Epidermal melanocyte (primary cell): ENCODE measurements around the gene FBP1.

Experiments
- DNase-seq: peaks from one replicate; pipeline ENCODE4 v3.0.0; 2011; ENCODE audit warnings: low spot score; ENCODE audit not compliant: insufficient read length

The FBP1 gene

DNA sequence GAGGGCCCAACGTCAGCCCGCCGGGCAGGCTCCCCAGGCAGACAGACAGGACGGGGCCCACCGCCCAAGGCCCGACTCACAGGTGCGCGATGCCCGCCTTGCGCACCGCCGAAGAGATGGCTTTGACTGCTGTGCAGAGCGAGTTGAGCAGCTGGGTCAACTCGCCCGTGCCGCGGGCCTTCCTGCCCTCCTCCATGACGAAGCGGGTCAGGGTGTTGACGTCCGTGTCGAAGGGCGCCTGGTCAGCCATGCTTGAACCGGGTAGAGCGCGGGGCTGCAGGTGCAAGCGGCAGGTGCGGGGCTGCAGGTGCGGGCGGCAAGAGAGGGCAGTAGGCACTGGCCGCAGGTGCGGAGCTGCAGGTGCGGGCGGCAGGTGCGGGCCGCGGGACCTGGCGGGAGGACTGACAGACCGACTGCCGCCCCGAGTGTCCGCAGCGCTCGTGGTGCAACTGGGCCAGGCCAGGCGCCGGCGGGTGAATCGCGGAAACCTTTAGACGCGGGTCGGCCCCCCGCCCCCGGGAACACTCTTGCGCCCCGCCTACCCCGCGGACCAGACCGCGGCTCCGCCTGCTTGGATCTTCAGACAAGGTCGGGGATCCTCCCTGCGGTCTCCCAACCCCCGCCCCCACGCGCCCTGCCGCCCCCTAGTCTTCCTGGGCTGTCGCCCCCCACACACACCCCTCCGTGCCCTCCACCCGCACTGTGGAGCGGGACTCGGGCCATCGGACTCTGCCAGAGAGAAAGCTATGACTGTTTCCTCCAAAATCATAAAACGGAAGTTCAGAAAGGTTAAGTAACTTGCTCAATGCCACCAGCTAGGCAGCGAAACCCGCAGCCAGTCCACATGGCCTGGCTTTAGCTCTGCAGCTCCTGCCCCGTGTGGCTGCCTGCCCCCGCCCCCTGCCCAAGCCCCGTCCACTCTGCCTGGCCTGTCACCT, at the start of gene FBP1:
Gene FBP1 (minus strand): TSS at position 458 of the 938 bp plus-strand sequence. CDS start 208 bp downstream, at position 250.
- DNase-seq, result no peak

DNA sequence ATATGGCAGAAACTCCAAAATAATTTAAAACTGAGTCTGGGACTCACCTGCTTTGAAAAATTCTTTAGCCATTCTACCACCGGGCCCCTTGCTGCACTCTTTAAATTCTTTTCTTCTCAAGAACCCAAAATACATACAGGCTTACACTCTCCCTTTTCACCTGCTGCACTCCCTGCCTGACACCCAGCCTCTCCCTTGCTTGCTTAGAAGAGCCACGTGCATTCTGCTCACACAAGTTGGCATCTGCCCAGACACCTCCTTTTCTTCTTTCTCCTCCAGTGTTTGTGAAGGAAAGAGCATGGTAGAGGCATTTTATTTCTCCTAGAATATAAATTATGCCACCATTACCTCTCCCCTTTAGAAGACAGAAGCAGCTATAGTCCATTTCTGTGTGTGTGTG, 48.1 kb upstream of the FBP1 start:
- no peak for DNase-seq

DNA sequence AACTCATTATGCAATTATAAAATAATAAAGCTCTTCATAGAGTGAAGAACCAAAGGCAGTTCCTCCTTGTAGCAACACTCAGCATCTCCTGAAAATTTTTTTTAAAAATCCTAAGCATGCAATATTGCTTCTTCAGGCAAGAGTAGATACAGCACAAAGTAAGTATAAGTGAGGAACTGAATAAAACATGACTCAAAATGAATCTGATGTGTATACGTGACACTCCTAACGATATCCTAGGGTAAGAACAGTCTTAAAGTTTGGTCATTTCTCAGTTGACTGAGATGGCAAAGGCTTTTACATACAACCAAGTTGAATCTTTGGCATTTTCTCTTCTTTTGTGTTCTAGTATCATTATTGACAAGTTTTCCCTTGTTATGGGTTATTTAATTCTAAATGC, 46.0 kb upstream of the FBP1 start:
- no peak for DNase-seq

DNA sequence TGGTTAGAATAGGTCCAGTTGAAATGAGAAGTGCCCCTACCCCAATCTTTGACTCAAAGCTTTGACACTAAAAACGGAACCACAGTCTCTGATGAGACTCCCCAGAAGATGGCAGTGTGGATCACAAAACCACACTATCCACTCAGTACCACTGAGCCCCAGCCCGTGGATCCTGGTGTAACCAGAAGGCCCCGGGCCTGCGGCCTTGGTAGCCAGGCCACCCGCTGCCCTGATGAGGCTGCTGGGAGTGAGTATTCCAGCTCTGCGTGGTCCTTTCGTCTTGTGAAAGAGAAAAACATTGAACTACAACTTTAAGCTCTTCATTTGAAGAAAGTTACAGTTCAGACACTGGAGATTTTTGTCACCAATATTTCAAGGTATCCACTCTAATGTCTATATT, 42.2 kb upstream of the FBP1 start:
- peak; percentile 92 for DNase-seq

DNA sequence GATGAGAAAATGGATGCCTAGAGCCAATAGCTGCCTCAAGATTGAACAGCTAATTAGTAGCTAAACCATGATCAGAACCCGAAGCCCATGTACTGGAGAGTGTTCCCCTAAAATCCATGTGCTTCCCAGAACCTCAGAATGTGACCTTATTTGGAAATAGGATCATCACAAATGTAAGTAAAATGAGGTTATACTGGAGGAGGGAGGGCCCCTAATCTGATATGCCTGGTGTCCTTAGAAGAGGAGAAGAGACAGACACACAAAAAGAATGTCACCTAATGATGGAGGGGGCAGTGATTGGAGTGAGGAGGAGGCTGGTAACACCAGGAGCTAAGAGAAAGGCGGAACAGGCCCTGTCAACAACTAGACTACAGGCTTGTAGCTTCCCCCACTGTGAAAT, 41.3 kb upstream of the FBP1 start:
- DNase-seq, result no peak

DNA sequence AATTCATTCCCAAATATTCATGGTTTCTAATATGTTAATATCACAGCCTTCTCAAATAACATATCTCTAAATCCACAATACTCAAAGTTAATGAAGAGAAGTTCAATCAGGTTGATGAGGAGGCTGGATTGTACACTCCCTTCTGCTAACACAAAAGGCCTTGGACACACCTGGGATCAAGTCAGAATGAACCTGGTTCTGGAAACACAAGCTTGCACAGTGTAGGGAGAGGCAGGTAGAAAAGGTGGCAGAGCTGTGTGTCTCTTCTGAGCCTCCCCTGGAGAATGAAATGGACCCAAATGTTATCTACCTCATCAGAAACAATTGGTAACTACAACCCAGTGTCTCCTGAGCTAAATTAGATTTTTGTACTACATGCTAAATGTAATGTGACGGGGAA, 40.7 kb upstream of the FBP1 start:
- no peak for DNase-seq

DNA sequence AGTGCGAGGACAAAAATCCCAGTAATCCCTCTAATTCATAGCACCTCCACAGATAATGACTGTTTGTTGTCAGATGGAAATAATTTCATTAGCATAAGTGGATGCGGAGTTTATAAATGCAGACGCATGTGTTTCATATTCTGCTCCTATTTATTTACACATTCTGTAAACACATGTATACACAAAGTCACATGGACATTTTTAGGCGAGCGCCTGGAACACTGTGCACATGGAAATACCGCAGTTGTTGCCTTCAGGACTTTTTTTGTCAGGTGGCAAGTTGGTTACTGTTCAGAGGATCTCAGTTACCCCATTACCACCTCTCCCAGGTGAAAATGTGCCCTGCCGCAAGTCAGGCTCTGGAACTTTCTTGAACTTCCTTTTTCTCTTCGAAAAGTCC, 40.3 kb upstream of the FBP1 start:
- DNase-seq, result no peak

DNA sequence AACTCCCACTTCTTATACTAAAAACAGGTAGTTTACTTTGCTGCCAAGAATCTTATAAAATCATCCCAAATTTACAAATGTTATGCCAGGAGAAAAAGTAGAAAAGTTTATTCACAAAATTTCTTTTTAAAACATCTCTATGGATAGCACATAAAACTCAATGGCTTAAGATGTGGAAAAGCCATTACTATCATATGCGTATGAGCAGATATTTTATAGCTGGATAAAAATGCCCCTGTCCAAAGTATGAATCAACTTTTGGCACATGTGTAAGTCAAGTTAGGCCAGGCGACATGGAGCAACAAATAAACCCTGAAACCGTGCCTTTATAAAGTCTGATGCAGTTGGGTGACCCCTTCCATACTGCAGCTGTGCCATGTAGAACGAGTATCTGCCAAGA, 38.6 kb upstream of the FBP1 start:
- DNase-seq, result no peak

DNA sequence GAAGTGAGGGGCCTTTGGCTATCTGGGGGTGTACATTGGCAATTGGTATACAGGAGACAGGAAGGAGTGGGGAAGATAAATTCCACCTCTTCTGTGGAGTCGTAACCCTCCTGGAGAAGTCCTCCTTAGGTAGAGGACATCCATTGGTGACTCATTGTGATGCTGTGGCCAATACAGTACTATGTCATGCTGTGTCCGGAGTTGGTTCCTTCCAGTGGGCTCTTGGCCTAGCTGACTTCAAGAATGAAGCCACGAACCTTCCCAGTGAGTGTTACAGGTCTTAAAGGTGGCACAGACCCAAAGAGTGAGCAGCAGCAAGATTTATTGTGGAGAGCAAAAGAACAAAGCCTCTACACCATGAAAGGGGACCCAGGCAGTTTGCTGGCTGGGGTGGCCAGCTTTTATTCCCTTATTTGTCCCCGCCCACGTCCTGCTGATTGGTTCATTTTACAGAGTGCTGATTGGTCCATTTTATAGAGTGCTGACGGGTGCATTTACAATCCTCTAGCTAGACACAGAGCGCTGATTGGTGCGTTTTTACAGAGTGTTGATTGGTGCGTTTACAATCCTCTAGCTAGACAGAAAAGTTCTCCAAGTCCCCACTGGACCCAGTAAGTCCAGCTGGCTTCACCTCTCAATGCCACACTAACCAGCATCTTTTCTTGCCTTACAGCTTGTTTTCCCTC, 37.3 kb upstream of the FBP1 start:
- DNase-seq, result no peak

DNA sequence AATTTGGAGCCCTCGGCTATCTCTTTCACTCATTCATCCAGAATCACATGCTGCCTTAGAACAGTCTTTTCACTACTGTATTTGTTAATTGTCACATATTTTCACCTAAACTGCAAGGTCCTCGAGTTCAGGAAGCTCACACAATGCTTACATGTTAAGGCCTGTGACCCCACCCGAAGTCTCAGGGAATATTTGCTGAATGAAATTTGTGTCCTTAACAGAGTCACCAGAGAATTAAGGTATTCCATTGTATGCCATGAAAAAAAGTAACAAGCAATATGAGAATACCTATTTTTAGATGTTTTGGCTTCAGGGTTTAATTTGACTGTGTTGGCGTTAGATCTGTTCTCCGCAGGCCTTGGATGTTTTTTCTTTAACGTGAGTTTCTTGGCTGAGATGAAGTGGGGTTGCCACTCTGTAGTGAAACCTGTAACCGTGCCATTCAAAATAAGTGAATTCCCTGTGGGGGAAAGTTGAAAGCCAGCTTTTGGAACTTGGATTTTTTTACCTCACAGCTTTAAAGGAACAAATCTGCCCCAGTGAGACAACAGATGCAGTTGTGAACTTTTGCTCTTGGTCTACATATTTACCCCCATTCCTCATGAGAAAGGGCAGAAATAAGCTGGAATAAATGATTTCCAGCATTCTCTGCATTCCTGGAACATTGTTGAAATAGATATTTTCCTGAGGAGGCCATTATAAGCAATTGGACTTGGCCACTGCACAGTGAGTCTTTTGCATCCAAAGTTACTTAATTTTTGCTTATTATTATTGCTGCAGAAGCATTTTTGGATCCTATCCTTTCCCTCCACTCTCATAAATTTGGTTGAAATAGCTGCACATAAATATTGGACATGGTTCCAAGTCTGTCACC, 35.9 kb upstream of the FBP1 start:
- DNase-seq, result no peak

DNA sequence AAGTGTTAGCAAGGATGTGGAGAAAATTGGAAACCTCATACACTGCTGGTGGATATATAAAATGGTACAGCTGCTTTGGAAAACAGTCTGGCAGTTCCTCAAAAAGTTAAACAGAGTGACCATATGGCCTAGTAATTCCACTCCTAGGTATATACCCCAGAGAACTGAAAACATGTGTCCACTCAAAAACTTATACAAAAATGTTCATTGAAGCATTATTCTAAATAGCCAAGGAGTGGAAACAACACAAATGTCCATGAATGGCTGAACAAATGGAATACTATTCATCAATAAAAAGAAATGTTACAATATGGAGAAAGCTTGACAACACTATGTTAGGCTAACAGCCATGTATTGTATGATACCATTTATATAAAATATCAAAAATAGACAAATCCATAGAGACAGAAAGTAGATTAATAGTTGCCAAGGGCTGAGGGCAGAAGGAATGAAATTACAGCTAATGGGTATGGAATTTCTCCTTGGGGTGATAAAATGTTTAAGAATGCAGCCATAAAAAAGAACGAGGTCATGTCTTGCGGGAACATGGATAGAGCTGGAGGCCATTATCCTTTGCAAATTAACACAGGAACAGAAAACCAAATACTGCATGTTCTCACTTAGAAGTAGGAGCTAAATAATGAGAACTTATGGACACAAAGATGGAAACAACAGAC, 33.6 kb upstream of the FBP1 start:
- DNase-seq, result no peak

DNA sequence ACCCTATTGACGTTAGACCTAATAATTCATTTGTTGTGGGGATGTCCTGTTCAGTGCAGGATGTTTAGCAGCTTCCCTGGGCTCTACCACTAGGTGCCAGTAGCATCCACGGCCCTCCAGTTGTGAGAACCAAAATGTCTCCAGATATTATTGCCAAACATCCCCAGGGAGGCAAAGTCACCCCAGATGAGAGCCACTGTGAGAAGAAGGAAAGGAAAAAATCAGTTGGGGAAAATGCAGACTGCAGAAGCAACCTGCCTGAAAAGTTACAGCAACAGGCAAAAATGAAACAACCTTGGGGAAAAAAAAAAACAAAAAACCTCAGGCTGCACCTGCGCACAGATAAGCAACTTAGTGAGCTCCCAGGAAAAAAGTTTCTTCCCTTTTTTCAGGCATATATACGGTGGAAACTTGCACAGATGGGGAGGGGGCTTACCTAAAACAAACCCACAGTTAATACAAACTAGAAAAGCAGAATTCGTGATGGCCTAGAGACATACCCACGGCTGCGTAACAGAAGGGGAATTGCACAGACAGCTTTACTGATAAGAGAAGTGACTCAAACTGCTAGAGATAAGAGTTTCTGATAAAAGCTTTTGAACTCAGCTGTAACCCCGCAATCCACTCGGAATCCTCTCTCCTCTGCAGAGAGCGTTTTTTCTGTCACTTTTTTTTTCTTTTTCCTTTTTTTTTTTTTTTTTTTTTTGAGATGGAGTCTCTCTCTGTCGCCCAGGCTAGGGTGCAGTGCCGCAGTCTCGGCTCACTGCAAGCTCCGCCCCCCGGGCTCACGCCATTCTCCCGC, 29.8 kb upstream of the FBP1 start:
- DNase-seq, result no peak

DNA sequence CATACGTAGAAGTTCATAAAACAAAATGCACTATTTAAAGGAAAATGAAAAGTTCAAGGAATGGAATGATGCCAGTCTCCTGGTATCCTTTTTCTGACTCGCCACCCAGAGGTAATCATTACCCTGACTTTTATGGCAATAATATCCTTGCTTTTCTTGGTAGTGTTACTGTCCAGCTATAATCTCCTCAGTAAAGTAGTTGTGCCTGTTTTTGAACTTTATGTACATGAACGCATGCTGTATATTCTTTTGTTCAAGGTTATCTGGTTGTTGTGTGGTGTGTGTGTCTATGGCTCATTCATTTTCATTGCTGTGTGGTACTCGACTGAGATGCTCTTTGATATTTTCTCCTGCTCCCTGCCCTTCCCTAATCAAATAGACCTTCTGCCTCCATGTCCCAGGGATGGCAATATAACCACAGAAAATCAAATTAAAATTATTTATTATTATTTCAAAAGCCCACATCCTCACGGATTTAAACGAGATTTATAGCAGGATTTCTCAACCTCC, 29.2 kb upstream of the FBP1 start:
- no peak for DNase-seq

DNA sequence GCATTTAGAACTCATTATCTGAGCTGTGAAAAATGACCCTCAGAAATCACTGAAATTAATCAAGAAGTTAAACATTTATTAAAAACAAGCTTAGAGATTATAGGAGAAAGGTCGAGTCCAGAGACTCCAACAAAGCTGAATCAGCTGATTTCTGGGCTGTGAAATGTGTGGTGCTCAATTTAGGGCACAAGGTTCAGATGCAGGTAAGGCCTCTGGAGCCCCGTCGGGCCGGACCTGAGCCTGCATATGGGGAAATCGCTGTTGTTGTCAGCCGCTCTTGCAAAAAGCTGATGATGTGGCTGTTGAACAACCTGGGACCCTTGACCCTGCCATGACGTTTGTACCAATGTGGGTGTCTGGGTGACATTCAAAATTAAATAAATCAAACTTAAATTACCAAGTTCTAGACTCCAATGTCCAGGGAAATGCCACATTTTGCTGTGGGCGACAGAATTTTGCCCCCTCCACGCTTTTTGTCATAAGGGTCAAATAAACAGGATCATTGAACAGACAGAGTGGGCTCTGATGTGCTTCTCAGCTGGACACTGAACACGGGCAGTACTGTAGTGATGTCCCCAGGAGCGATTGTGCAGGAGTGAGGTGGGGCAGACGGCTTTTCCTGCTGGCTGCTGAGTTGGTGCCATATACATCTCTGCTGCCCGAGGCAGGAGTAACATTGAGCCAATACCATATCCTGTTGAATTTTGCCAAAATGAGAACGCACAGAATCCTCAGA, 27.2 kb upstream of the FBP1 start:
- no peak for DNase-seq

DNA sequence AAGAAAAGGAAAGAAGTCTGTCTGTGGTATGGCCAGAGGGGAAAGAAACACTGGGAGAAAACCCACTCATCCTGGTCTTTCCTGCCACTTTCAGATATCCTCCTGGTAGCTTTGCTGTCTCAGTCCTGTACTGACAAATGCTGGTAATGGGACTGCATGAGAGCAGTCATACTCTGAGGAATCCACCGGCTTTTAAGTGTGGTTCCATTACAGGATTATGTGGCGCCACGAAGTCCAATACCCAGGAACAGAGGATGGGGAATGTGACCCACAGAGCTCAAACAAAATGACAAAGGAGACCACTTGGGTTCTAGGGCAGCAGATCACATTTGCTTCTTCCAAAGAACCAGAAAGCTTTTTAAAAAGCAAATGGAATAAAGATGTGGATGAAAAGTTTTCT, 26.3 kb upstream of the FBP1 start:
- no peak for DNase-seq

DNA sequence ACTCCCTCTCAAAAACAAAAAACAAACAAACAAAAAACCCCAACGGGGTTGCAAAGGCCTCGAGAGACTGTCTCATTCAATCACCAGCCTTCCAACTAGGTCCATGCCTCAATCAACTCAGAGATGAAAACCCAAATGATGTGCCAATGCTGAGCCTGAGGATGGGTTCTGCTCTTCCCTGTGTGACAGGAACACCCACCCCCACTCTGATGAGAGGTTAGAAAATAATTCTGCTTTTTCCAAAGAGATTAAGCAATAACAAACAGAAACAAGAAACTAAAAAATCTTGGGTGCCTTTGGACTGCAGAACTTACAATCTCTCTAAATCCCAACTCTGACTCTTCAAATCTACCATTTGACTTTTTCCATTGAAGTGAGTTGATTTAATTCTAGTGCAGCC, 25.5 kb upstream of the FBP1 start:
- DNase-seq, result no peak

DNA sequence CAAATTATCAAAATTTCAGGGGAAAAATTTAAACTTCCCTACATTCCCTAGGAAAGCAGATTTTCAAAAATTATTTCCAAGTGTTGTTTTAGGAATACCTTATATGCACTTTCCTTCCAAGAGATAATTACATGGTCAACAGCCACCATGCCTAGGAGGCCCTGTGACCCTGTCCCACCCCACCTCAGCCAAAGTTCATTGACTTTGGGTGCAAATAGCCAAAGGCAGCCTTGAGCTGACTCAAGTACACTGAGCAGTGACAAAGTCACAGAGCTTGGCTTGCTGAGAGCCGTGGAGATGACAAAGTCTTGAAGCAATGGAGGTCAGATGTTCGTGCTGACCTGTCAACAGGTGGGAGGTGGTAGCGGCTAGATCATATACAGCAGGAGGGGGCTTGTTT, 24.3 kb upstream of the FBP1 start:
- DNase-seq, result no peak

DNA sequence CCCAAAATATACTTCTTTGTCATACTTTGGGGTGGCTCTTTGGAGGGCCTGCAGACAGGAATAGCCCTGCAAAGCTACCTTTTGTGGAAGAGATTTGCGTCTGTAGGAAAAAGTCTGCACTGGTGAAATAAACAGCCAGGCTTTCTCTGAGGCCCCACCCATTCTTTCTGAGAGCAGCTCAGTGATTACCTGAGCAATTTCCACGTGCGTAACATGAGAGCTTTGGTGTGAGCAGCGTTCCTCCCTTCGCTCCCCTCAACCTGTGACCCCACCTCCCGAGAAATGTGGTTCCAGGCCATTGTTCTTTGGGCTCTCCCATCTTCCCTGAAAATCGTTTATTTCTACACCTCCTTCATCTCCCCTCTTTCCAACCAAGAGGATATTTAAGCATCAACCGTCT, 23.8 kb upstream of the FBP1 start:
- no peak for DNase-seq

DNA sequence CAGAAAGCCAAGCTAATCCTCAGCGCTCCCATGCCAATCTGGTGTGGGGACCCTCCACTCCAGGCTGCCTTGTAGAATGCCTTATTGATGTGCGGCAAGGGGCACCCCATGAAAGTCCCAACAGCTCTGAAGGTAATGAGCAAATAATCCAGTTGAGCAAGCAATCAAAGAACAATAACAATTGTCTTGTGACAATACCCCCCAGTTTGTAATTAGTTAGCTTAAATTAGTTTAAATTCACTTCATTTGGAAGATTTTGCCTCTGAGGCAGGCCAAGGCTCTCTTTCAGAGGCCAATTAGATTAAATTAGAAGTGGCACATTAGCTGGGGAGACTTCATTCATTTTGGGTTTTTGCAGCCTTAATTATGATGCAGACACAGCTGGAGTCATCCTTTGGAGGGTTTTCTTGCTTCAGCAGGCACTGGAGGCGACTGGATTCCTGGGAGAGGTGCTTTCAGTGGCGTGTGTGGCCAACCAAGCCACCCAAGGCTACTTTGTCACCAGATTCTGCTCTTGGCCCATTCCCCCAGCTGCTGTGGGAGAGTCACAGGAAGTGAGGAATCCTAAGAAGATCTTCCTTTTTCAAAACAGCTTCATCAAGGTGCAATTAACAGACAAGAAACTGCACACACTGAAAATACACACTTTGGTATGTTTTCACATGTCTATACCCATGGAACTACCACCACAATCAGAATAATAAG, 17.9 kb upstream of the FBP1 start:
- DNase-seq, result no peak
